Measurements from ENCODE around the gene CRY2. TPM values are rescaled to one million over a fixed set of nuclear protein-coding genes. Genes with fewer than 3 reads are reported as not detected.
A peak's percentile ranks its signal among the peaks of the same experiment; 100 is the strongest.

Gene CRY2
- polyA plus RNA-seq, 1 of the 3 experiments (the other 2 are of a cell fraction): 6.7 TPM

- H2AFZ ChIP-seq (ENCODE audit: low read depth): no peak overlapping the region
- H3K27me3 ChIP-seq (ENCODE audit: insufficient read depth): no peaks in the 10 kb centered on the region
- H3K9me3 ChIP-seq: no peaks in the 10 kb centered on the region
- DNase-seq: no peak
- peaks cover 39% of the 10 kb centered on the region for H4K20me1 ChIP-seq (ENCODE audit: insufficient read depth)
- H3F3A ChIP-seq (replicated peaks; ENCODE audit: insufficient read depth): peaks cover 15% of the 10 kb centered on the region
- peaks cover 43 to 54% of the 10 kb centered on the region in 2 experiments for H3K4me1 ChIP-seq (ENCODE audit: control insufficient read depth in 1 of 2, insufficient read depth in 2 of 2, low read depth in 1 of 2, low read length in 1 of 2)
- 80% methylated on average over 5 of the region's 5 CpGs for WGBS (ENCODE audit: low lambda C conversion rate)
- no peak overlapping the region for H3K4me3 ChIP-seq (ENCODE audit: low read depth in 2 of 2, low read length in 1 of 2)
- ChIA-PET CTCF (interaction anchor here (0.9 to 3.8 kb wide), 3 partner anchors 12 to 109 kb away, joined by 4 to 19 read pairs (median 19); no protein-coding TSS in a partner anchor), POLR2A (no interaction called here)
- no peak overlapping the region for H3K9ac ChIP-seq
- no peaks in the 10 kb centered on the region for H3K9me2 ChIP-seq
- TF ChIP-seq CTCF (IDR thresholded peaks at IDR 0.05): no peak
- no peak for TF ChIP-seq RAD21 (IDR thresholded peaks at IDR 0.05; ENCODE audit: low read length)
- peak overlapping the region; percentile 48 to 95; a peak in 3 of 4 replicates for H3K27ac ChIP-seq (ENCODE audit: low read depth in 2 of 2, low read length in 1 of 2)
- peaks cover 48% of the 10 kb centered on the region for H3K79me2 ChIP-seq (ENCODE audit: insufficient read depth)
- H3K36me3 ChIP-seq (replicated peaks in 1 of 2; ENCODE audit: control insufficient read depth in 1 of 2, insufficient read depth in 2 of 2, low read length in 1 of 2): peaks cover 6% of the 10 kb centered on the region in 2 experiments
- H3K4me2 ChIP-seq: no peak overlapping the region
Measured at GRCh38 chr11:45855308-45855707, 8.0 kb downstream of the CRY2 start.

- Histone ChIP-seq H3K4me3 (ENCODE audit: low read depth in 2 of 2, low read length in 1 of 2) (no peak overlapping the region), H3K27me3 (ENCODE audit: insufficient read depth) (no peaks in the 10 kb centered on the region), H3F3A (replicated peaks; ENCODE audit: insufficient read depth) (peaks cover 15% of the 10 kb centered on the region), H3K4me1 (ENCODE audit: control insufficient read depth in 1 of 2, insufficient read depth in 2 of 2, low read depth in 1 of 2, low read length in 1 of 2) (peaks cover 36 to 57% of the 10 kb centered on the region in 2 experiments), H3K27ac (ENCODE audit: low read depth in 2 of 2, low read length in 1 of 2) (peak overlapping the region; percentile 48 to 95; a peak in 3 of 4 replicates), H3K9me2 (no peaks in the 10 kb centered on the region), H2AFZ (ENCODE audit: low read depth) (no peak overlapping the region), H3K9me3 (no peaks in the 10 kb centered on the region), H3K9ac (no peak overlapping the region), H3K4me2 (no peak overlapping the region), H4K20me1 (ENCODE audit: insufficient read depth) (peaks cover 32% of the 10 kb centered on the region), H3K36me3 (replicated peaks in 1 of 2; ENCODE audit: control insufficient read depth in 1 of 2, insufficient read depth in 2 of 2, low read length in 1 of 2) (peaks cover 9 to 10% of the 10 kb centered on the region in 2 experiments), H3K79me2 (ENCODE audit: insufficient read depth) (peaks cover 41% of the 10 kb centered on the region)
- POLR2A ChIA-PET: no interaction called here
- CTCF ChIA-PET: interaction anchor here (2.8 to 8.1 kb wide), 3 partner anchors 13 to 17 kb away, joined by 19 to 118 read pairs (median 19); no protein-coding TSS in a partner anchor
- no peak for DNase-seq
- WGBS (ENCODE audit: low lambda C conversion rate): 96% methylated on average over 5 of the region's 6 CpGs
- TF ChIP-seq TEAD4 (IDR thresholded peaks at IDR 0.05; ENCODE audit: borderline replicate concordance, insufficient read depth): no peak
- TF ChIP-seq IRF3 (IDR thresholded peaks at IDR 0.05; ENCODE audit: low read depth, low read length): no peak
- no peak for TF ChIP-seq RXRA (IDR thresholded peaks at IDR 0.05; ENCODE audit: borderline replicate concordance, low read depth)
- TF ChIP-seq TAF1 (IDR thresholded peaks at IDR 0.05; ENCODE audit: borderline replicate concordance, low read depth, low read length): no peak
- TF ChIP-seq CHD2 (IDR thresholded peaks at IDR 0.05; ENCODE audit: low read length, partially characterized antibody): no peak
- TF ChIP-seq CTCF (IDR thresholded peaks at IDR 0.05): no peak
- no peak for TF ChIP-seq NRF1 (IDR thresholded peaks at IDR 0.05; ENCODE audit: low read depth, low read length)
- TF ChIP-seq SMC3 (IDR thresholded peaks at IDR 0.05; ENCODE audit: low read depth, low read length): no peak
- TF ChIP-seq POLR2AphosphoS5 (IDR thresholded peaks at IDR 0.05; ENCODE audit: low read depth, low read length): no peak
- TF ChIP-seq MXI1 (IDR thresholded peaks at IDR 0.05; ENCODE audit: low read depth, low read length): no peak
- TF ChIP-seq PBX3 (IDR thresholded peaks at IDR 0.05): no peak
- TF ChIP-seq FOSL2 (IDR thresholded peaks at IDR 0.05; ENCODE audit: borderline replicate concordance, low read depth): no peak
- no peak for TF ChIP-seq RCOR1 (IDR thresholded peaks at IDR 0.05; ENCODE audit: low read length)
- no peak for TF ChIP-seq USF1 (IDR thresholded peaks at IDR 0.05; ENCODE audit: borderline replicate concordance, low read depth)
- no peak for TF ChIP-seq TCF12 (IDR thresholded peaks at IDR 0.05)
- no peak for TF ChIP-seq JUND (IDR thresholded peaks at IDR 0.05)
- TF ChIP-seq ZBTB33 (IDR thresholded peaks at IDR 0.05; ENCODE audit: borderline replicate concordance, low read depth): no peak
- no peak for TF ChIP-seq YY1 (IDR thresholded peaks at IDR 0.05; ENCODE audit: low read depth)
- TF ChIP-seq RAD21 (IDR thresholded peaks at IDR 0.05; ENCODE audit: low read length): no peak
Measured at GRCh38 chr11:45856044-45856468, 8.8 kb downstream of the CRY2 start.
